HL-60 (cell line): ENCODE results near the gene SLC6A9.

ENCODE experiments used
- DNase-seq, 2 experiments: peaks; one replicate each; pipeline ENCODE4 v3.0.0-alpha.2; 2010 to 2020; ENCODE audit warnings: low read depth in 1 of 2, low spot score in 1 of 2
- H3K27ac ChIP-seq: fragments of 250-450 bp; sonication (Bioruptor Pico); replicated peaks from 2 replicates; pipeline ENCODE4 v1.5.1; 2020; ENCODE audit warnings: mild to moderate bottlenecking, moderate library complexity
- H3K27me3 ChIP-seq: fragments of 250-450 bp; sonication (Bioruptor Pico); 2 replicates; pipeline ENCODE4 v1.5.1; 2021; ENCODE audit warnings: mild to moderate bottlenecking, moderate library complexity; ENCODE audit not compliant: insufficient read depth, poor library complexity, severe bottlenecking
- H3K4me3 ChIP-seq: replicated peaks from 2 replicates; pipeline ENCODE4 v1.5.1; 2011; ENCODE audit warnings: mild to moderate bottlenecking, control low read depth, low read length; ENCODE audit not compliant: insufficient read depth
- GABPA ChIP-seq: IDR thresholded peaks from 2 replicates; pipeline ENCODE4 v1.6.1; 2012; ENCODE audit warnings: low read depth
- POLR2AphosphoS5 ChIP-seq: IDR thresholded peaks from 2 replicates; pipeline ENCODE4 v1.6.1; 2012; ENCODE audit warnings: low read depth
- SPI1 ChIP-seq: IDR thresholded peaks from 2 replicates; pipeline ENCODE4 v1.6.1; 2012; ENCODE audit warnings: low read depth, mild to moderate bottlenecking, borderline replicate concordance
- TF ChIP-seq, protein P1 (sequence below): IDR thresholded peaks from 2 replicates; pipeline ENCODE4 v1.6.1; 2012; ENCODE audit warnings: low read depth; ENCODE audit not compliant: insufficient replicate concordance
- TF ChIP-seq, protein P2 (sequence below): IDR thresholded peaks from one replicate; pipeline ENCODE4 v1.5.1; 2011; ENCODE audit warnings: low read length, control low read depth, inconsistent platforms; ENCODE audit not compliant: insufficient read depth

Gene SLC6A9

DNA sequence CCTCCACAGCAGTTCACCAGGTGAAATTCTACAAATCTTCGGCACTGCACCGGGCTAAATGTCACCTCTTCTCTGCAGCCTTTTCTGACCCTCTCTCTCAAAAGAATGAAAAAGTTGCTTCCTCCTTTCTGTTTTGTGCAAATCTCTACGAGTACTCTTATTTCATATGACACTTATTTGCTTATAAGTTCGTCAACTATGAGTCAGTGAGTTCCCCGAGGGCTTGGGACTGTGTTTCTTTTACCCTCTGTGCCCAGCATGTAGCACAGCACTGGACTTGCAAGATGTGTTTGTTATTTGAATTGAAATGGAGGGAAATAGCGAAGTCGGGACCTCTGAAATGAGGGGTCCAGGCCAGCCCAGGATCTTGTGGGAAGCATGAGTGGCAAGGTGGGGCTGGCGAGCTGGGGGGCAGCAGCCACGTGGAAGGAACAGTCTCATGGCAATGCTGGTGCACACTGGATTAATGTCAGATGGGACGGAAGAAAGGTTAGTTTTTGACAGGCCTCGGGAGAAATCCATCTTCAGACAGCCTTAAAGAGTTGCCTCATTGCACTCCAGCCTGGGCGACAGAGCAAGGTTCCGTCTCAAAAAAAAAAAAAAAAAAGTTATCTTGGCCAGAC, 6.2 kb downstream of the SLC6A9 start:
- Histone ChIP-seq H3K4me3 (no peak overlapping the region), H3K27ac (no peak overlapping the region), H3K27me3 (no peaks in the 10 kb centered on the region)
- no peak for DNase-seq
- no peak for TF ChIP-seq POLR2AphosphoS5
- TF ChIP-seq GABPA, result no peak
- TF ChIP-seq, protein P1, sequence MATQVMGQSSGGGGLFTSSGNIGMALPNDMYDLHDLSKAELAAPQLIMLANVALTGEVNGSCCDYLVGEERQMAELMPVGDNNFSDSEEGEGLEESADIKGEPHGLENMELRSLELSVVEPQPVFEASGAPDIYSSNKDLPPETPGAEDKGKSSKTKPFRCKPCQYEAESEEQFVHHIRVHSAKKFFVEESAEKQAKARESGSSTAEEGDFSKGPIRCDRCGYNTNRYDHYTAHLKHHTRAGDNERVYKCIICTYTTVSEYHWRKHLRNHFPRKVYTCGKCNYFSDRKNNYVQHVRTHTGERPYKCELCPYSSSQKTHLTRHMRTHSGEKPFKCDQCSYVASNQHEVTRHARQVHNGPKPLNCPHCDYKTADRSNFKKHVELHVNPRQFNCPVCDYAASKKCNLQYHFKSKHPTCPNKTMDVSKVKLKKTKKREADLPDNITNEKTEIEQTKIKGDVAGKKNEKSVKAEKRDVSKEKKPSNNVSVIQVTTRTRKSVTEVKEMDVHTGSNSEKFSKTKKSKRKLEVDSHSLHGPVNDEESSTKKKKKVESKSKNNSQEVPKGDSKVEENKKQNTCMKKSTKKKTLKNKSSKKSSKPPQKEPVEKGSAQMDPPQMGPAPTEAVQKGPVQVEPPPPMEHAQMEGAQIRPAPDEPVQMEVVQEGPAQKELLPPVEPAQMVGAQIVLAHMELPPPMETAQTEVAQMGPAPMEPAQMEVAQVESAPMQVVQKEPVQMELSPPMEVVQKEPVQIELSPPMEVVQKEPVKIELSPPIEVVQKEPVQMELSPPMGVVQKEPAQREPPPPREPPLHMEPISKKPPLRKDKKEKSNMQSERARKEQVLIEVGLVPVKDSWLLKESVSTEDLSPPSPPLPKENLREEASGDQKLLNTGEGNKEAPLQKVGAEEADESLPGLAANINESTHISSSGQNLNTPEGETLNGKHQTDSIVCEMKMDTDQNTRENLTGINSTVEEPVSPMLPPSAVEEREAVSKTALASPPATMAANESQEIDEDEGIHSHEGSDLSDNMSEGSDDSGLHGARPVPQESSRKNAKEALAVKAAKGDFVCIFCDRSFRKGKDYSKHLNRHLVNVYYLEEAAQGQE, result no peak
- TF ChIP-seq, protein P2, sequence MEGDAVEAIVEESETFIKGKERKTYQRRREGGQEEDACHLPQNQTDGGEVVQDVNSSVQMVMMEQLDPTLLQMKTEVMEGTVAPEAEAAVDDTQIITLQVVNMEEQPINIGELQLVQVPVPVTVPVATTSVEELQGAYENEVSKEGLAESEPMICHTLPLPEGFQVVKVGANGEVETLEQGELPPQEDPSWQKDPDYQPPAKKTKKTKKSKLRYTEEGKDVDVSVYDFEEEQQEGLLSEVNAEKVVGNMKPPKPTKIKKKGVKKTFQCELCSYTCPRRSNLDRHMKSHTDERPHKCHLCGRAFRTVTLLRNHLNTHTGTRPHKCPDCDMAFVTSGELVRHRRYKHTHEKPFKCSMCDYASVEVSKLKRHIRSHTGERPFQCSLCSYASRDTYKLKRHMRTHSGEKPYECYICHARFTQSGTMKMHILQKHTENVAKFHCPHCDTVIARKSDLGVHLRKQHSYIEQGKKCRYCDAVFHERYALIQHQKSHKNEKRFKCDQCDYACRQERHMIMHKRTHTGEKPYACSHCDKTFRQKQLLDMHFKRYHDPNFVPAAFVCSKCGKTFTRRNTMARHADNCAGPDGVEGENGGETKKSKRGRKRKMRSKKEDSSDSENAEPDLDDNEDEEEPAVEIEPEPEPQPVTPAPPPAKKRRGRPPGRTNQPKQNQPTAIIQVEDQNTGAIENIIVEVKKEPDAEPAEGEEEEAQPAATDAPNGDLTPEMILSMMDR, result no peak
- no peak for TF ChIP-seq SPI1

DNA sequence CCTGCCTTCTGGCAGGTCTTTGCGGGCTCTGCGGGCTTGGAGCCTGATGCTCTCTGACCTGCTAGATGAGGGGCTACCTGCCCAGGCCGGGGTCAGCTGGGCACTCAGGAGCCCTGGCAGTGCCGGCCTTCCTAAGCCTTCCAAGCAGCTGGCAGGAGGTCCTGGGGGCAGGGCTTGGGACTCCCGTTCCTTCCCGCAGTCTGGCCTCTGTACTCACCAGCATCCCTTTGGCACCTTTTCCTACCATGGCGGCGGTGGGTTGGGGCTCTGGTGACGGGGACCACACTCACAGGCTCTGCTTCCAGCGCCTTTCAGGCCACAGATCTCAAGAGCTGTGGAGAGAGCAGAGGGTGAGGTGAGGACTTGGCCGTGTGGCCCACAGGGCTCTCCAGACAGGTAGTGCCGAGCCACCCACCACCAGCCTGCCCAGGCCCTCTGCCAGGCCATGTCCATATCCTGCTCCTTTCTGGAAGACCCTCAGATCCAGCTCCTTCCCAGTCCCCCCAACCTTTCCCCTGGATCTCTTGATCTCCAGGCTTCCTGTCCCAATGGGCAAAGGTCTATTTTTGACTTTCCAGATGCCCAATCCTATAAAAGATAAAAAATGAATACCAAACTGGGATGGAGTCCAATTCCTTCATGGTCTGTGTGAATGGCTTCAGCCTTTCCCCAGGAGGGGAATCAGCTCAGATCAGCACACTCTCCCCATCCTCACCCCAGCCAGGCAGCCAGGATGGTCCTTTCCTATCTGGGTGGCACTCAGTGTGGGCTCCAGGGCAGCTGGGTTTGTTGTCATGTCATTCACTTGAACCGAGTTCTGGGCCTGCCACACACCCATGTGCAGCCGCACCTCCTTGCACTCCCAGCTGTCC, 7.0 kb downstream of the SLC6A9 start:
- no peak overlapping the region for H3K27ac ChIP-seq
- no peak for DNase-seq
- TF ChIP-seq, protein P2, result no peak
- TF ChIP-seq GABPA (no peak), SPI1 (no peak), POLR2AphosphoS5 (no peak)
- TF ChIP-seq, protein P1, result no peak

DNA sequence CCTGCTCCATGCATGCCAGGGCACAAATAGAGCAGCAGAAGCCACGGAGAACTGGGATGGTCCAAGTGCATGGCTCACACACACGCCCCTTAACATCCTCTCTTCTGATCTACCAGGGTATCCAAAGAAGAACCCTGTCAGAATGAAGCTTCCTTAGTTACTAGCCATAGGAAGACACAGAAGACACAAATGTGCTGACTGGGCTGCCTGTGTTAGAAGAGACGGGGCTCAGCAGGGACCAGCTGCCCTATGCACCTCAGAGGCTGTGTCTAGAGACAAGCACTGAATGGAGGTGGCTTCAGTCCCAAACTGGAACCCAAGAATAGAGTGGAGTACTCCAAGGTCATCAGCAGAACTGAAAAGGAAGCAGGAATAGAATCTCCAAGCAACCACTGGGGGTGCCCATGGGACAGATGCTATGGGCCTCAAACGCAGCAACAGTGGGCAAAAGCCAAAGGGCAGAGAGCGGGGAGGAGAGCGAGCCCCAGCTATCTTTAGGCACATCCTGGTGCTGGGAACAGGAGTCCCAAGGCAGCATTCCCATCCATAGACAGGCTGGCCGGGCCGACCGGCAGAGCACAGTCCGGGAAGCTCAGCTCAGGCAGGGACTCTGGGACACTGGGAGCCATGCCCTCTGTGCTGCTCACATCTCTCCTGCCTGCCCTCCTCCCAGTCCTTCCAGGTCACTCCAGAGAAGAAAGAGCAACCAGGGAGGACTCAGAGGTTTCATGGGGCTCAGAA, 9.5 kb downstream of the SLC6A9 start:
- no peak for DNase-seq
- Histone ChIP-seq H3K4me3 (no peak overlapping the region), H3K27ac (no peak overlapping the region), H3K27me3 (no peaks in the 10 kb centered on the region)
- TF ChIP-seq, protein P2, result no peak
- TF ChIP-seq GABPA (no peak), SPI1 (no peak), POLR2AphosphoS5 (no peak)
- TF ChIP-seq, protein P1, result no peak

More for the DNA sequence above, 7.0 kb downstream of the SLC6A9 start:
- no peak overlapping the region for H3K4me3 ChIP-seq
- no peaks in the 10 kb centered on the region for H3K27me3 ChIP-seq
